Choroid plexus epithelial cell (primary cell): ENCODE results near the gene PLAC9.

Source experiments
- DNase-seq: peaks from one replicate; pipeline ENCODE4 v3.0.0-alpha.2; 2010; ENCODE audit warnings: low read depth
- H3K4me3 ChIP-seq: 2 replicates; pipeline ENCODE4 v1.5.1; 2011; ENCODE audit warnings: low read depth, mild to moderate bottlenecking, control low read depth, low read length, moderate library complexity
- CTCF ChIP-seq: conservative IDR thresholded peaks from 2 replicates; pipeline ENCODE4 v1.5.1; 2011; ENCODE audit warnings: low read depth, mild to moderate bottlenecking, control low read depth, inconsistent platforms, low read length, moderate library complexity

Gene PLAC9

GRCh38 chr10:80173466-80173865, 40.9 kb downstream of the PLAC9 start:
- no peak for TF ChIP-seq CTCF
- no peak for DNase-seq
- H3K4me3 ChIP-seq = no peak overlapping the region

GRCh38 chr10:80174641-80175395, 42.3 kb downstream of the PLAC9 start:
- no peak for TF ChIP-seq CTCF
- H3K4me3 ChIP-seq = no peak overlapping the region
- no peak for DNase-seq

- H3K4me3 ChIP-seq = no peak overlapping the region
- TF ChIP-seq CTCF = no peak
- DNase-seq = no peak
These were observed 44.0 kb downstream of the PLAC9 start for GRCh38 chr10:80176526-80176925.

- TF ChIP-seq CTCF = peak; percentile 2
- no peak overlapping the region for H3K4me3 ChIP-seq
- peak; percentile 79 for DNase-seq
These were observed 45.5 kb downstream of the PLAC9 start for GRCh38 chr10:80177781-80178636.

- no peak for TF ChIP-seq CTCF
These were observed 50.5 kb downstream of the PLAC9 start for GRCh38 chr10:80182986-80183385.

GRCh38 chr10:80183436-80183835, 50.9 kb downstream of the PLAC9 start:
- DNase-seq = no peak
- H3K4me3 ChIP-seq = no peak overlapping the region
- no peak for TF ChIP-seq CTCF

More at GRCh38 chr10:80182986-80183385, 50.5 kb downstream of the PLAC9 start:
- no peak overlapping the region for H3K4me3 ChIP-seq
- DNase-seq = no peak

- DNase-seq = peak; percentile 34
- TF ChIP-seq CTCF = no peak
- H3K4me3 ChIP-seq = no peak overlapping the region
These were observed 51.8 kb downstream of the PLAC9 start for GRCh38 chr10:80184291-80184690.
